GM23338 (cell line): ENCODE measurements around the gene WDHD1. TPM values are rescaled to one million over a fixed set of nuclear protein-coding genes. Genes with fewer than 3 reads are reported as not detected.

Source experiments
- ATAC-seq: fragments of 200-7000 bp; cut with Tn5 transposase; 3 replicates; pipeline ENCODE4 v1.9.1; 2020
- DNase-seq: peaks from one replicate; pipeline ENCODE4 v3.0.0-alpha.2; 2015; ENCODE audit warnings: low spot score
- H2AFZ ChIP-seq: fragments of 200-600 bp; sonication (generic); 2 replicates; pipeline ENCODE4 v1.8.0; 2016; ENCODE audit warnings: antibody characterized with exemption, mild to moderate bottlenecking, moderate library complexity
- H3F3A ChIP-seq: fragments of 200-600 bp; sonication (generic); replicated peaks from 2 replicates; pipeline ENCODE4 v1.8.0; 2017; ENCODE audit warnings: antibody characterized with exemption, mixed run types, low read depth
- H3K27ac ChIP-seq: fragments of 200-600 bp; sonication (generic); 2 replicates; pipeline ENCODE4 v1.6.1; 2016; ENCODE audit warnings: low read depth
- H3K27me3 ChIP-seq: fragments of 200-600 bp; sonication (generic); 2 replicates; pipeline ENCODE4 v1.8.0; 2016; ENCODE audit warnings: mild to moderate bottlenecking, mixed run types, moderate library complexity; ENCODE audit not compliant: insufficient read depth
- H3K36me3 ChIP-seq: fragments of 200-600 bp; sonication (generic); 2 replicates; pipeline ENCODE4 v1.8.0; 2016; ENCODE audit warnings: mild to moderate bottlenecking; ENCODE audit not compliant: insufficient read depth
- H3K4me1 ChIP-seq: fragments of 200-600 bp; sonication (generic); 2 replicates; pipeline ENCODE4 v1.8.0; 2016; ENCODE audit warnings: mild to moderate bottlenecking, moderate library complexity; ENCODE audit not compliant: insufficient read depth
- H3K4me2 ChIP-seq: fragments of 200-600 bp; sonication (generic); 2 replicates; pipeline ENCODE4 v1.7.1; 2017; ENCODE audit warnings: mixed run types
- H3K4me3 ChIP-seq: fragments of 200-600 bp; sonication (generic); 2 replicates; pipeline ENCODE4 v1.6.1; 2016; ENCODE audit warnings: mixed run types
- H3K79me2 ChIP-seq: fragments of 200-600 bp; sonication (generic); replicated peaks from 2 replicates; pipeline ENCODE4 v1.8.0; 2017; ENCODE audit warnings: mild to moderate bottlenecking; ENCODE audit not compliant: insufficient read depth
- H3K9me2 ChIP-seq: fragments of 200-600 bp; sonication (generic); 2 replicates; pipeline ENCODE4 v1.8.0; 2017; ENCODE audit not compliant: insufficient read depth
- H4K20me1 ChIP-seq: fragments of 200-600 bp; sonication (generic); replicated peaks from 2 replicates; pipeline ENCODE4 v1.8.0; 2017; ENCODE audit warnings: mild to moderate bottlenecking; ENCODE audit not compliant: insufficient read depth
- H3K27ac Mint-ChIP-seq: 2 replicates; pipeline ENCODE4 v1.8.0; 2020; ENCODE audit warnings: inconsistent platforms, mild to moderate bottlenecking, moderate library complexity, mixed read lengths
- H3K27me3 Mint-ChIP-seq: 3 replicates; pipeline ENCODE4 v1.8.0; 2022; ENCODE audit warnings: low read depth, mild to moderate bottlenecking, moderate library complexity, mixed read lengths, inconsistent platforms; ENCODE audit not compliant: insufficient read depth, poor library complexity
- H3K36me3 Mint-ChIP-seq: 3 replicates; pipeline ENCODE4 v1.8.0; 2021; ENCODE audit warnings: low read depth, mild to moderate bottlenecking, inconsistent platforms, moderate library complexity, mixed read lengths
- H3K4me1 Mint-ChIP-seq: 3 replicates; pipeline ENCODE4 v1.8.0; 2020; ENCODE audit warnings: mild to moderate bottlenecking, inconsistent platforms, mixed read lengths
- H3K4me3 Mint-ChIP-seq: 3 replicates; pipeline ENCODE4 v1.8.0; 2021; ENCODE audit warnings: moderate library complexity, mild to moderate bottlenecking, inconsistent platforms, mixed read lengths
- H3K9me3 Mint-ChIP-seq: 3 replicates; pipeline ENCODE4 v1.8.0; 2020; ENCODE audit warnings: moderate library complexity, mild to moderate bottlenecking, inconsistent platforms, mixed read lengths
- CREB1 ChIP-seq: fragments of 250-450 bp; sonication (Bioruptor Pico); IDR thresholded peaks from 2 replicates; pipeline ENCODE4 v1.5.0; 2020; ENCODE audit warnings: low read depth, mild to moderate bottlenecking, moderate library complexity
- EZH2phosphoT487 ChIP-seq: fragments of 200-600 bp; sonication (generic); IDR thresholded peaks from one replicate; pipeline ENCODE4 v1.8.1; 2018; ENCODE audit warnings: antibody characterized with exemption; ENCODE audit not compliant: unreplicated experiment
- JUNB ChIP-seq: IDR thresholded peaks from one replicate; pipeline ENCODE4 v1.6.1; 2016; ENCODE audit warnings: antibody characterized with exemption; ENCODE audit not compliant: unreplicated experiment
- NANOG ChIP-seq: IDR thresholded peaks from 2 replicates; pipeline ENCODE4 v1.6.1; 2016; ENCODE audit warnings: antibody characterized with exemption, borderline replicate concordance
- POLR2AphosphoS5 ChIP-seq: IDR thresholded peaks from 2 replicates; pipeline ENCODE4 v1.6.1; 2016; ENCODE audit warnings: antibody characterized with exemption, low read depth
- ZNF114 ChIP-seq: fragments of 250-450 bp; sonication (Bioruptor Pico); IDR thresholded peaks from 2 replicates; pipeline ENCODE4 v1.5.0; 2020; ENCODE audit warnings: mild to moderate bottlenecking, moderate library complexity
- ZNF331 ChIP-seq: fragments of 250-450 bp; sonication (Bioruptor Pico); IDR thresholded peaks from 2 replicates; pipeline ENCODE4 v1.5.0; 2020; ENCODE audit warnings: low read depth, mild to moderate bottlenecking, moderate library complexity
- polyA plus RNA-seq: library from polyadenylated mRNA; unstranded; fragments of >200 nt; fragmentation: Nextera tagmentation; extraction: Ambion mirVana; gene quantifications from 2 replicates; pipeline ENCODE4 v1.2.1, GENCODE V29; 2016
- total RNA-seq: library from RNA; depleted of rRNA; stranded (reverse); fragments of >200 nt; shearing (Covaris generic); gene quantifications from 2 replicates; pipeline ENCODE4 v1.2.3, GENCODE V29; 2014
- TF ChIP-seq, protein P1 (sequence below): IDR thresholded peaks from 2 replicates; pipeline ENCODE4 v1.6.1; 2016; ENCODE audit warnings: antibody characterized with exemption
- TF ChIP-seq, protein P2 (sequence below): fragments of 250-450 bp; sonication (Bioruptor Pico); IDR thresholded peaks from 2 replicates; pipeline ENCODE4 v1.5.0; 2020; ENCODE audit warnings: mild to moderate bottlenecking, moderate library complexity
- TF ChIP-seq, protein P3 (sequence below), 2 experiments: fragments of 200-600 bp in 1 of 2; sonication (generic) in 1 of 2; conservative IDR thresholded peaks; 2 replicates each; pipeline versions ENCODE4 v1.5.1 to v1.6.1; 2016 to 2017; ENCODE audit warnings: antibody characterized with exemption in 2 of 2, low read depth in 2 of 2, mild to moderate bottlenecking in 2 of 2, moderate library complexity in 1 of 2

WDHD1 gene
- total and polyA plus RNA-seq, 2 experiments from 2014 or later: 48.8 to 65.4 TPM

DNA sequence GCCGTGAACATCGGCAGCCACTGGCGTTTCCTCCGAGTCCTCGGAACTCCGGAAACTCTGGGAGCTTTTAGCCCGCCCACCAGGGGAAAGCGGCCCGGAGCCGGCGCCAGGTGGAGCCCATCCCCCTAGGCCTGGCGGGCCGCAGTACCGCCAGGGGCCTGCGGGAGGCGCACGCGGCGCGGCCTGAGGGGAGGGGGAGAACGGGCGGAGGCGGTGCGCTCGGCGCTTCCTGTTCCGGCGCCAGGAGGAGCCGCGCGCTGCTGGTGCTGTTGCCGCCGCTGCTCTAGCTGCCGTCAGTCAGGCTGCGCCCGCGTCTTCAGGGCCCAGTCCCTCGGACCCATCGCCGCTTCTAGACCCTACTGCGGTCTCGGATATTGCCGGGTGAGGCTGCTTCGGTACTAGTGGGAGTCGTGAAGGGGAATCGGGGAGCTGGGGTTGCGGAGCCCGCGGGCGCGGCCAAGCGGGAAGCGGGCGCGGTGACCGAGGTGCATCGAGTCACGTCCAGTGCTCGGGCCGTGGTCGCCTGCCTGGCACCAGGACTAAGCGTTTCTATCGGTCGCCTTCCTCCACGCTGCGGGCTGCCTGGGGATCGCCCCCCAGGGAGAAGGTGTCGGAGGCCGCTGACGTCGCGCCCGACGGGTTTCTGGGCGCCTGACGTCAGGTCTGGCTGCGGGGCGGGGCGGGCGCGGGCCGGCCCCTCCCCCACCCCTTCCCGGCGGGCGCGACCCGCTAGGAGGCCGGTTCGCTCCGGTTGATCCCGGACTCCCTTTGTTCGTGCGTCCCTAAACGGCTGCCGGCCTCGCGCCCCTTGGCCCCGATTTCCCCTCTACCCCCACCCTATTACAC, 24.7 kb upstream of the WDHD1 start, which contains the start of gene MAPK1IP1L:
TSS of gene MAPK1IP1L (plus strand) at position 225 of the 846 bp plus-strand sequence. CDS start 10,037 bp downstream, outside the sequence.
- no peaks in the 10 kb centered on the region for H3K9me3 Mint-ChIP-seq
- TF ChIP-seq, protein P1, sequence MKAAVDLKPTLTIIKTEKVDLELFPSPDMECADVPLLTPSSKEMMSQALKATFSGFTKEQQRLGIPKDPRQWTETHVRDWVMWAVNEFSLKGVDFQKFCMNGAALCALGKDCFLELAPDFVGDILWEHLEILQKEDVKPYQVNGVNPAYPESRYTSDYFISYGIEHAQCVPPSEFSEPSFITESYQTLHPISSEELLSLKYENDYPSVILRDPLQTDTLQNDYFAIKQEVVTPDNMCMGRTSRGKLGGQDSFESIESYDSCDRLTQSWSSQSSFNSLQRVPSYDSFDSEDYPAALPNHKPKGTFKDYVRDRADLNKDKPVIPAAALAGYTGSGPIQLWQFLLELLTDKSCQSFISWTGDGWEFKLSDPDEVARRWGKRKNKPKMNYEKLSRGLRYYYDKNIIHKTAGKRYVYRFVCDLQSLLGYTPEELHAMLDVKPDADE: peak; percentile 37; the same call in 1 of the 2 replicates
- peak; percentile 98 for TF ChIP-seq POLR2AphosphoS5
- no peak for TF ChIP-seq EZH2phosphoT487
- no peak for TF ChIP-seq NANOG
- TF ChIP-seq ZNF331: no peak
- peak; percentile 95 for TF ChIP-seq CREB1 (CRISPR knock-in tag)
- TF ChIP-seq, protein P2, sequence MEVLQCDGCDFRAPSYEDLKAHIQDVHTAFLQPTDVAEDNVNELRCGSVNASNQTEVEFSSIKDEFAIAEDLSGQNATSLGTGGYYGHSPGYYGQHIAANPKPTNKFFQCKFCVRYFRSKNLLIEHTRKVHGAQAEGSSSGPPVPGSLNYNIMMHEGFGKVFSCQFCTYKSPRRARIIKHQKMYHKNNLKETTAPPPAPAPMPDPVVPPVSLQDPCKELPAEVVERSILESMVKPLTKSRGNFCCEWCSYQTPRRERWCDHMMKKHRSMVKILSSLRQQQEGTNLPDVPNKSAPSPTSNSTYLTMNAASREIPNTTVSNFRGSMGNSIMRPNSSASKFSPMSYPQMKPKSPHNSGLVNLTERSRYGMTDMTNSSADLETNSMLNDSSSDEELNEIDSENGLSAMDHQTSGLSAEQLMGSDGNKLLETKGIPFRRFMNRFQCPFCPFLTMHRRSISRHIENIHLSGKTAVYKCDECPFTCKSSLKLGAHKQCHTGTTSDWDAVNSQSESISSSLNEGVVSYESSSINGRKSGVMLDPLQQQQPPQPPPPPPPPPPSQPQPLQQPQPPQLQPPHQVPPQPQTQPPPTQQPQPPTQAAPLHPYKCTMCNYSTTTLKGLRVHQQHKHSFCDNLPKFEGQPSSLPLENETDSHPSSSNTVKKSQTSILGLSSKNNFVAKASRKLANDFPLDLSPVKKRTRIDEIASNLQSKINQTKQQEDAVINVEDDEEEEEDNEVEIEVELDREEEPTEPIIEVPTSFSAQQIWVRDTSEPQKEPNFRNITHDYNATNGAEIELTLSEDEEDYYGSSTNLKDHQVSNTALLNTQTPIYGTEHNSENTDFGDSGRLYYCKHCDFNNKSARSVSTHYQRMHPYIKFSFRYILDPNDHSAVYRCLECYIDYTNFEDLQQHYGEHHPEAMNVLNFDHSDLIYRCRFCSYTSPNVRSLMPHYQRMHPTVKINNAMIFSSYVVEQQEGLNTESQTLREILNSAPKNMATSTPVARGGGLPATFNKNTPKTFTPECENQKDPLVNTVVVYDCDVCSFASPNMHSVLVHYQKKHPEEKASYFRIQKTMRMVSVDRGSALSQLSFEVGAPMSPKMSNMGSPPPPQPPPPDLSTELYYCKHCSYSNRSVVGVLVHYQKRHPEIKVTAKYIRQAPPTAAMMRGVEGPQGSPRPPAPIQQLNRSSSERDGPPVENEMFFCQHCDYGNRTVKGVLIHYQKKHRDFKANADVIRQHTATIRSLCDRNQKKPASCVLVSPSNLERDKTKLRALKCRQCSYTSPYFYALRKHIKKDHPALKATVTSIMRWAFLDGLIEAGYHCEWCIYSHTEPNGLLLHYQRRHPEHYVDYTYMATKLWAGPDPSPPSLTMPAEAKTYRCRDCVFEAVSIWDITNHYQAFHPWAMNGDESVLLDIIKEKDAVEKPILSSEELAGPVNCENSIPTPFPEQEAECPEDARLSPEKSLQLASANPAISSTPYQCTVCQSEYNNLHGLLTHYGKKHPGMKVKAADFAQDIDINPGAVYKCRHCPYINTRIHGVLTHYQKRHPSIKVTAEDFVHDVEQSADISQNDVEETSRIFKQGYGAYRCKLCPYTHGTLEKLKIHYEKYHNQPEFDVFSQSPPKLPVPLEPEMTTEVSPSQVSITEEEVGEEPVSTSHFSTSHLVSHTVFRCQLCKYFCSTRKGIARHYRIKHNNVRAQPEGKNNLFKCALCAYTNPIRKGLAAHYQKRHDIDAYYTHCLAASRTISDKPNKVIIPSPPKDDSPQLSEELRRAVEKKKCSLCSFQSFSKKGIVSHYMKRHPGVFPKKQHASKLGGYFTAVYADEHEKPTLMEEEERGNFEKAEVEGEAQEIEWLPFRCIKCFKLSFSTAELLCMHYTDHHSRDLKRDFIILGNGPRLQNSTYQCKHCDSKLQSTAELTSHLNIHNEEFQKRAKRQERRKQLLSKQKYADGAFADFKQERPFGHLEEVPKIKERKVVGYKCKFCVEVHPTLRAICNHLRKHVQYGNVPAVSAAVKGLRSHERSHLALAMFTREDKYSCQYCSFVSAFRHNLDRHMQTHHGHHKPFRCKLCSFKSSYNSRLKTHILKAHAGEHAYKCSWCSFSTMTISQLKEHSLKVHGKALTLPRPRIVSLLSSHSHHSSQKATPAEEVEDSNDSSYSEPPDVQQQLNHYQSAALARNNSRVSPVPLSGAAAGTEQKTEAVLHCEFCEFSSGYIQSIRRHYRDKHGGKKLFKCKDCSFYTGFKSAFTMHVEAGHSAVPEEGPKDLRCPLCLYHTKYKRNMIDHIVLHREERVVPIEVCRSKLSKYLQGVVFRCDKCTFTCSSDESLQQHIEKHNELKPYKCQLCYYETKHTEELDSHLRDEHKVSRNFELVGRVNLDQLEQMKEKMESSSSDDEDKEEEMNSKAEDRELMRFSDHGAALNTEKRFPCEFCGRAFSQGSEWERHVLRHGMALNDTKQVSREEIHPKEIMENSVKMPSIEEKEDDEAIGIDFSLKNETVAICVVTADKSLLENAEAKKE (CRISPR knock-in tag): no peak
- TF ChIP-seq ZNF114 (CRISPR knock-in tag): no peak
- TF ChIP-seq, protein P3, sequence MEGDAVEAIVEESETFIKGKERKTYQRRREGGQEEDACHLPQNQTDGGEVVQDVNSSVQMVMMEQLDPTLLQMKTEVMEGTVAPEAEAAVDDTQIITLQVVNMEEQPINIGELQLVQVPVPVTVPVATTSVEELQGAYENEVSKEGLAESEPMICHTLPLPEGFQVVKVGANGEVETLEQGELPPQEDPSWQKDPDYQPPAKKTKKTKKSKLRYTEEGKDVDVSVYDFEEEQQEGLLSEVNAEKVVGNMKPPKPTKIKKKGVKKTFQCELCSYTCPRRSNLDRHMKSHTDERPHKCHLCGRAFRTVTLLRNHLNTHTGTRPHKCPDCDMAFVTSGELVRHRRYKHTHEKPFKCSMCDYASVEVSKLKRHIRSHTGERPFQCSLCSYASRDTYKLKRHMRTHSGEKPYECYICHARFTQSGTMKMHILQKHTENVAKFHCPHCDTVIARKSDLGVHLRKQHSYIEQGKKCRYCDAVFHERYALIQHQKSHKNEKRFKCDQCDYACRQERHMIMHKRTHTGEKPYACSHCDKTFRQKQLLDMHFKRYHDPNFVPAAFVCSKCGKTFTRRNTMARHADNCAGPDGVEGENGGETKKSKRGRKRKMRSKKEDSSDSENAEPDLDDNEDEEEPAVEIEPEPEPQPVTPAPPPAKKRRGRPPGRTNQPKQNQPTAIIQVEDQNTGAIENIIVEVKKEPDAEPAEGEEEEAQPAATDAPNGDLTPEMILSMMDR (conservative IDR thresholded peaks at IDR 0.05; ENCODE audit: low read depth in 2 of 2): peak; percentile 65 to 92
- no peak for TF ChIP-seq JUNB
- Histone ChIP-seq H3K4me3 (peak within 1 kb of the TSS; percentile 86), H3K27ac (peak within 1 kb of the TSS; percentile 97), H2AFZ (peak within 1 kb of the TSS; percentile 84; the same call in 1 of the 2 replicates), H3K9me2 (no peaks in the 10 kb centered on the region), H3K36me3 (no peaks in the 10 kb centered on the region), H3K4me1 (peaks cover 17% of the 10 kb centered on the region), H3K4me2 (peak within 1 kb of the TSS; percentile 83), H4K20me1 (peaks cover 20% of the 10 kb centered on the region), H3F3A (peaks cover 4% of the 10 kb centered on the region; the same call in 1 of the 2 replicates), H3K27me3 (no peaks in the 10 kb centered on the region), H3K79me2 (peaks cover 46% of the 10 kb centered on the region)
- H3K4me3 Mint-ChIP-seq: peak within 1 kb of the TSS; percentile 88
- peak; percentile 88 for ATAC-seq
- DNase-seq: peak; percentile 96
- H3K27ac Mint-ChIP-seq: peak within 1 kb of the TSS; percentile 100
- H3K27me3 Mint-ChIP-seq: no peaks in the 10 kb centered on the region
- H3K36me3 Mint-ChIP-seq: peaks cover 34% of the 10 kb centered on the region; the same call in 2 of the 3 replicates
- peaks cover 26% of the 10 kb centered on the region for H3K4me1 Mint-ChIP-seq
